C4-2B (cell line): Measurements from ENCODE around the gene PPIF.

ENCODE experiments used
- H3K27ac ChIP-seq: fragments of 450-650 bp; 2 replicates; pipeline ENCODE4 v1.5.1; 2017
- CTCF ChIP-seq: fragments of 450-650 bp; conservative IDR thresholded peaks from 2 replicates; pipeline ENCODE4 v1.5.1; 2017; ENCODE audit warnings: mild to moderate bottlenecking
- ZFX ChIP-seq: fragments of 450-650 bp; IDR thresholded peaks from 2 replicates; pipeline ENCODE4 v1.6.1; 2017

Gene PPIF

GRCh38 chr10:79392020-79392398 is 44.7 kb downstream of the PPIF start:
- TF ChIP-seq CTCF (no peak), ZFX (no peak)
- H3K27ac ChIP-seq = no peak overlapping the region

DNA sequence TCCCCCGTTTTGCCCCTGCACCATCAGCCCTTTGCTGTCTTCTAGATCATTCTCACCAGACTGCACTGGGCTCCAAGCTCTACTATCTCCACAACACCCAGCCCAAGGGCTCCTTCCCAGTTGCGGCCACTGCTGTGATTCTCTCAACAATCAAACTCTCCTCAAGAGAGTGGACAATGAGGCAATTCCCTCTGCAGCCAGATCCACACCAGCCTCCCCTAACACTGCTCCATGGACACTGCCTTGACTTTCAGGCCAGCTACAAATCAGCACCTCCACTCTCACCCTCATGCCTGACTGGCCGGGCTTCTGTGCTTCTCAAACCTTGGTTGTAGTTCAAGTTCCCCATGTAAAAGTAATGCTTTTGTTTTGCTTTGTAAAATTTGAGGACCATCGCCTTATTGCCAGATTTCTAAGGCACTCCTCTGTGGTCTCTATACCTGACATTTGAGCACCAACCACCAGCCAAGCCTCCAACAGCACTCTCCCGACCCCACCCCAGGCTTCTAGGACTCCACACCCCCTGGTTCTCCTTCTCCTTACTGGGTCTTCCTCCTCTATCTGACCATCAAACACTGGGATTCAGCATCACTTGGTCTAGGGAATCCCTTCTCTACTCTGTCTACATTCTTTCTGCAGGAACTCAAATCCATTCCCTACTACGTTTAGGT is 45.4 kb downstream of the PPIF start:
- TF ChIP-seq ZFX (no peak), CTCF (no peak)
- no peak overlapping the region for H3K27ac ChIP-seq

GRCh38 chr10:79393221-79393923 is 46.1 kb downstream of the PPIF start:
- H3K27ac ChIP-seq = no peak overlapping the region
- no peak for TF ChIP-seq ZFX
- no peak for TF ChIP-seq CTCF

- H3K27ac ChIP-seq = no peak overlapping the region
- TF ChIP-seq ZFX (no peak), CTCF (no peak)
These were observed 46.8 kb downstream of the PPIF start for GRCh38 chr10:79393924-79394610.

DNA sequence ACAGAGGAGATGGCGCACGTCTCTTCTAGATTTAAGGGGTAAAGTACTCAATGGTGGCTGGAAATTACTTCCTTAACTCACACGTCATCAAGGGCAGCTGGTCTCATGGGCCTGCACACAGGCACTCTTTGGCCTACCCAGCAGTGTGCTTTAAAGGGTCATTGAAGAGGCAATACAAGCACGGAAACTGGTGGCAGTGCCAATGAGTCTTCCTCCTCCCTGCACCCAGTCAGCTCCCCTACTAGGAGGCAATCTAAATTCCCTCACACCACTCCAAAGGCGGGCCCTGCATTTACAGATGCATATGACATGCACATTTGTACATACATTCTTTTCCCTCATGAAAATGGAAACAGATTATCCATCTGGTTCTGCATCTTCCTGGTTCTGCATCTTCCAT is 47.4 kb downstream of the PPIF start:
- H3K27ac ChIP-seq = no peak overlapping the region

GRCh38 chr10:79396520-79396919 is 49.3 kb downstream of the PPIF start:
- TF ChIP-seq ZFX = no peak
- no peak for TF ChIP-seq CTCF
- H3K27ac ChIP-seq = no peak overlapping the region

More for the DNA sequence above, 47.4 kb downstream of the PPIF start:
- TF ChIP-seq CTCF = no peak

- H3K27ac ChIP-seq = no peak overlapping the region
- TF ChIP-seq CTCF = no peak
- TF ChIP-seq ZFX = no peak
These were observed 49.8 kb downstream of the PPIF start for GRCh38 chr10:79397051-79397450.
